Ectodermal cell (in vitro differentiated cells): ENCODE results near the gene DLGAP3.

ENCODE experiments used
- H3K27ac ChIP-seq: 2 replicates; pipeline ENCODE4 v1.7.0; 2013; ENCODE audit warnings: mild to moderate bottlenecking, low read depth, low read length; ENCODE audit not compliant: insufficient read depth, poor library complexity, severe bottlenecking
- H3K27me3 ChIP-seq: 2 replicates; pipeline ENCODE4 v1.7.0; 2013; ENCODE audit warnings: mild to moderate bottlenecking, low read length; ENCODE audit not compliant: insufficient read depth, control insufficient read depth, poor library complexity, severe bottlenecking
- H3K36me3 ChIP-seq: one replicate; pipeline ENCODE4 v1.7.0; 2013; ENCODE audit warnings: low read length; ENCODE audit not compliant: control insufficient read depth, insufficient read depth
- H3K4me1 ChIP-seq: one replicate; pipeline ENCODE4 v1.7.0; 2013; ENCODE audit warnings: low read length; ENCODE audit not compliant: control insufficient read depth, insufficient read depth
- H3K4me3 ChIP-seq: 2 replicates; pipeline ENCODE4 v1.7.0; 2013; ENCODE audit warnings: low read depth, low read length, control low read depth; ENCODE audit not compliant: insufficient read depth
- H3K9me3 ChIP-seq: 2 replicates; pipeline ENCODE4 v1.7.0; 2013; ENCODE audit warnings: mild to moderate bottlenecking, low read length, moderate library complexity; ENCODE audit not compliant: control insufficient read depth
- WGBS, 2 experiments: methylation state at CpG; one replicate each; pipeline ENCODE4 v1.1.7; 2013; ENCODE audit warnings: missing lambda C conversion rate in 2 of 2; 5-methylcytosine and 5-hydroxymethylcytosine counted together

The DLGAP3 gene

GRCh38 chr1:34918977-34919561 lies 10.4 kb downstream of the DLGAP3 start:
- 18 to 29% methylated on average over 14 of the region's 14 CpGs for WGBS, 2 experiments
- no peak overlapping the region for H3K27ac ChIP-seq
- H3K36me3 ChIP-seq = no peaks in the 10 kb centered on the region
- peaks cover 9% of the 10 kb centered on the region for H3K4me1 ChIP-seq
- peaks cover 6% of the 10 kb centered on the region for H3K27me3 ChIP-seq
- H3K9me3 ChIP-seq = no peaks in the 10 kb centered on the region
- H3K4me3 ChIP-seq = no peak overlapping the region

- no peaks in the 10 kb centered on the region for H3K36me3 ChIP-seq
- H3K4me1 ChIP-seq = peaks cover 9% of the 10 kb centered on the region
- H3K27ac ChIP-seq = no peak overlapping the region
- H3K4me3 ChIP-seq = no peak overlapping the region
- H3K9me3 ChIP-seq = no peaks in the 10 kb centered on the region
- WGBS, 2 experiments = 59% methylated on average over 11 of the region's 11 CpGs
- H3K27me3 ChIP-seq = peaks cover under 1% of the 10 kb centered on the region
These were observed 11.0 kb downstream of the DLGAP3 start for GRCh38 chr1:34918386-34918976.

GRCh38 chr1:34917017-34917416 lies 12.4 kb downstream of the DLGAP3 start:
- no peak overlapping the region for H3K4me3 ChIP-seq
- no peaks in the 10 kb centered on the region for H3K27me3 ChIP-seq
- H3K36me3 ChIP-seq = no peaks in the 10 kb centered on the region
- WGBS, 2 experiments = 89 to 94% methylated on average over 6 of the region's 6 CpGs
- no peaks in the 10 kb centered on the region for H3K9me3 ChIP-seq
- H3K4me1 ChIP-seq = peaks cover 9% of the 10 kb centered on the region
- no peak overlapping the region for H3K27ac ChIP-seq

- H3K9me3 ChIP-seq = no peaks in the 10 kb centered on the region
- no peak overlapping the region for H3K27ac ChIP-seq
- no peaks in the 10 kb centered on the region for H3K36me3 ChIP-seq
- 84 to 91% methylated on average over 4 of the region's 4 CpGs for WGBS, 2 experiments
- H3K4me1 ChIP-seq = peaks cover 9% of the 10 kb centered on the region
- H3K27me3 ChIP-seq = no peaks in the 10 kb centered on the region
- no peak overlapping the region for H3K4me3 ChIP-seq
These were observed 13.3 kb downstream of the DLGAP3 start for GRCh38 chr1:34916104-34916503.

DNA sequence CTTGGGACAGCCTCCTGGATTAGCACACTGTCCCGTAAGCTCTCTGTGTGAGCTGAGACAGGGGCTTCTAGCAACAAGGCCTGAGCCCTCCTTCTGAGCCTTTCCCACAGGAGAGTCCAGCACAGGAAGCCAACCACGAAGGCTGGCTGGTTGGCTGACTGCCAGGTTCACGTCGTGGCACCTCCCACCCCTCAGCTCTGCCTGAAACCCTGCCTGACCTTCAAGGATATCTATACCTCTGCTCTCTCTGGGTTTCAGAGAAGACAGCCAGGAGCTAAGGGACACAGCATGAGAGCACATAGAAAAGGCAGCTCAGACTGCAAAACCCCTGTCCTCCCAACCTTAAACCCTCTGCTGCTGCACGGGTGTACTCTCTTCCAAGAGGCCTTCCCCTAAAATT lies 13.9 kb downstream of the DLGAP3 start:
- peaks cover 9% of the 10 kb centered on the region for H3K4me1 ChIP-seq
- H3K4me3 ChIP-seq = no peak overlapping the region
- H3K36me3 ChIP-seq = no peaks in the 10 kb centered on the region
- H3K27me3 ChIP-seq = no peaks in the 10 kb centered on the region
- H3K27ac ChIP-seq = no peak overlapping the region
- 59 to 63% methylated on average over 5 of the region's 5 CpGs for WGBS, 2 experiments
- no peaks in the 10 kb centered on the region for H3K9me3 ChIP-seq

DNA sequence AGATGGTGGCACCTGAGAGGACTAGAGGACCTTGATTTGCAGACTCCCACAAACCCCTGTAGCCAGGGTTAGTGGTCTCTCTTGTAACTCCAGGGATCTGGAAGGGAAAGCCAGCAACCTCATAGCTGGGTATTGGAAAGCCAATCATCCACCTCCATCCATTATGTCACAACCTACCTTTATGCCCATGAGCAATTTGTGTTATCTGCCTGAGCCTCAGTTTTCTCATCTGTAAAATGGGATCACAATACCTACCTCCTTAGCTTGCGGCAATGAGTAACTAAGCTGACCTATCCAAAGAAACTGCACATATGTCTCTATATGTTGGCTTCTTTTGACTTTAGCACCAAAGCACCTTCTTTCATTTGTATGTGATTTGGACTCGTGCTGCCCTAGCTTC lies 14.5 kb downstream of the DLGAP3 start:
- Histone ChIP-seq H3K4me3 (no peak overlapping the region), H3K4me1 (peaks cover 9% of the 10 kb centered on the region), H3K27me3 (no peaks in the 10 kb centered on the region), H3K36me3 (no peaks in the 10 kb centered on the region), H3K27ac (no peak overlapping the region), H3K9me3 (no peaks in the 10 kb centered on the region)
- 89 to 94% methylated on average over 2 of the region's 2 CpGs for WGBS, 2 experiments

DNA sequence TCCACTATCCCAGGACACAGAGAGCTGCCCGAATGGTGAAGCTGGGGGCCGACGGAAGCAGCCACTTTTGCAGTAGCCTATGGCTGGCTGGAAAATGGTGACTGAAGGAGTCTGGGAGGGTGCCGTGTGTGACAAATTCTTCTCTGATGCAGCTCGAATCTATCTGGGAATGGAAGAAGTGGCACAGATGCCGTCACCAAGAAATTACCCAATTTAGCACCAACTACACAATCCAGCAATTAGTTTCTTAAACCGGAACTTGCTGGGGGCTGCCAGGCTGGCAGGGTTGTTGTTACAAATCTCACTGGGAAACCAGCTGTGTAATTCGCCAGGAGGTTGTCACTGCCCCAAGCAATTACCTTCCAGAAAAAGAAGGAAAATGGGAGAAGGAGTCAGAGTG lies 18.0 kb downstream of the DLGAP3 start:
- H3K4me1 ChIP-seq = no peaks in the 10 kb centered on the region
- no peak overlapping the region for H3K4me3 ChIP-seq
- WGBS, 2 experiments = 91 to 92% methylated on average over 8 of the region's 8 CpGs
- H3K27ac ChIP-seq = no peak overlapping the region
- H3K36me3 ChIP-seq = no peaks in the 10 kb centered on the region
- H3K9me3 ChIP-seq = no peaks in the 10 kb centered on the region
- no peaks in the 10 kb centered on the region for H3K27me3 ChIP-seq

- no peaks in the 10 kb centered on the region for H3K36me3 ChIP-seq
- no peak overlapping the region for H3K27ac ChIP-seq
- 75 to 81% methylated on average over 4 of the region's 4 CpGs for WGBS, 2 experiments
These were observed 19.0 kb downstream of the DLGAP3 start for GRCh38 chr1:34910425-34910824.

GRCh38 chr1:34908369-34908768 lies 21.1 kb downstream of the DLGAP3 start:
- H3K27ac ChIP-seq = no peak overlapping the region
- no peaks in the 10 kb centered on the region for H3K9me3 ChIP-seq
- 79 to 82% methylated on average over 3 of the region's 3 CpGs for WGBS, 2 experiments
- no peaks in the 10 kb centered on the region for H3K4me1 ChIP-seq
- no peak overlapping the region for H3K4me3 ChIP-seq
- no peaks in the 10 kb centered on the region for H3K36me3 ChIP-seq
- H3K27me3 ChIP-seq = no peaks in the 10 kb centered on the region

More at GRCh38 chr1:34910425-34910824, 19.0 kb downstream of the DLGAP3 start:
- H3K27me3 ChIP-seq = no peaks in the 10 kb centered on the region
- no peaks in the 10 kb centered on the region for H3K4me1 ChIP-seq
- no peak overlapping the region for H3K4me3 ChIP-seq
- H3K9me3 ChIP-seq = no peaks in the 10 kb centered on the region

GRCh38 chr1:34907487-34908090 lies 21.9 kb downstream of the DLGAP3 start:
- H3K27me3 ChIP-seq = no peaks in the 10 kb centered on the region
- H3K4me1 ChIP-seq = no peaks in the 10 kb centered on the region
- H3K4me3 ChIP-seq = no peak overlapping the region
- no peaks in the 10 kb centered on the region for H3K36me3 ChIP-seq
- WGBS, 2 experiments = 66 to 68% methylated on average over 5 of the region's 5 CpGs
- no peak overlapping the region for H3K27ac ChIP-seq
- H3K9me3 ChIP-seq = no peaks in the 10 kb centered on the region
